GM21619 (cell line): ENCODE measurements around the gene CRACR2A.

Experiments used
- ATAC-seq: cut with Tn5 transposase; IDR thresholded peaks from one replicate; pipeline ENCODE4 v1.9.1; 2021; ENCODE audit not compliant: unreplicated experiment

Gene CRACR2A

DNA sequence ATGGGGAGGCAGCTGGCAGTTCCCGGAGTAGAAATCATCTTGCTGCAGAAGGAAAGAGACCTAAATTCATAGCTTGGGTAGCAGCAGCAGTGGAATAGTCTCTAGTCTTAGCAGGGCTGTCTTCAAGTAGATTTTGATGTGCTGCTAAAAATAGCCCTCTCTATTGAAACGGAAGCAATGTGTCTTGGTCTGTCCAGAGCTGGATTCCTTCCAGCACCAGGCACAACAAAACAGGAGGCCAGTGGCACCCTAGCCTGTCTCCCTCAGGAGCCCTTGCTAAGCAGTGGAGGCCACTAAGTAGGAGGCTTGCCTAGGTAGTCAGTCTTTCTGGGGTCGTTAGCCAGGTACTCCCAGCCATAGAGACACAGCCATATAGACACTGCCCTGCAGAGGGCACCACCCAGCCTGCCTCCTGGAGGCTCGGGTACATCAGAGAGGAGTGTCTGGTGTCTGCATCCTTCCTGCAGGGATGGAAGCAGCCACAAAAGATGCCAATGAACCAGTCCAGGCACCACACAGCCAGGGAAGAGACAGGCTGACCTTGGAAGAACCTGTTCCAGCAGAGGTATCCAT lies 97.5 kb downstream of the CRACR2A start:
- ATAC-seq, result no peak

DNA sequence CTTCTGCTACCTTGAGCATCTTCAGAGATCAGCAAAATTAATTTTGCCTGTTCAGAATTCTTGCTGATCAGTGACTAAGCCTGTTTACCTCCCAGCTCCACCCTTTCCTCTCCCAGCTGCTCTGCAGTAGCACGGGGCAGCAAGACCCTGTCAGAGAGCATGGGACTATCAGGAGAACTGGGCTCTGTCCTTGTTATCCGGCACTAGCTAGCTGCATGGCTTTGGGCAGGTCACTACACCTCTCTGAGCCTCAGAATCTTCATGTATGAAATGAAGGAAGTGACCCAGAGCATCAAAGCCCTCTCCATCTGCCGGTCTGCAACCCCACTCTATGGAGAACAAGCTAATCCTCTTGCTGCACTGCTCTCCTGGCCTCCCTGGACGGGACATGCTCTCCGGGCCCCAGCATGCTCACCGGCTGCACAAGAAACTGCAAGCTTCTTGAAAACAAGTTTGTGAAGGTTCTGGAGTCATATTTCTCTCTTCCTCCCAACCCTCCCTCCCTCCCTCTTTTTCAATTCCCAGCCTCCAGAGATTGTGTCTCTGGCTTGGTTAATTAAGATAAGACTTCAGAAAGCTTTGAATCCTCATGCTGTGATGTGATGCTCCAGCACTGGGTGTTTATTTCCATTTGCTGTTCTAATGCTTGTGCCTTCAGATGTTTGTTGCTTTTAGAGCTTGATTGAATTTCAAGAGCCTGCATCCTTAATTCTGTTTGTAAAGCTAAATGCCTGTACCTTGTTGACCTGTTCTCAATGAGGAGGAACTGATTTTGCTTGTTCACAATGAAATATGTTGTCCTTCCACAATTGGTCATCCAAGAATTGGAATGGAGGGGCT lies 101.1 kb downstream of the CRACR2A start:
- ATAC-seq, result no peak

DNA sequence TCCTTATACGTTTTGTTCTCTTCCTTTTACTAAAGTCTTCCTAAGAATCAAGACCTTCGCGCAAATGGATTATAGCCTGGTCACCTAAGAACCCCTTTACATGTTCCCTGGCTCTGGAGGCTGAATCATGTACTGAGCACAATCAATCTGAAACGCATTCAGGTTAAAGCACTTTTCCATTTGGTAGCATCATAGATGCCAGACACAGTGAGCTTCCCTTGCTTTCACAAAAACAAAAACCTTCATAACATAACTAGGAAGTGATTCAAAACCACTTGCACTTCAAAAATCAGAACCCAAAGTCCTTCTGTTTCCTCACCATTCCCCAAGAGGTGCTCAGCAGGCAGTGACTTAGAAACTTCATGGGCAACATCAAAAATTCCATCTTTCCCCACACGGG lies 105.4 kb downstream of the CRACR2A start:
- ATAC-seq, result no peak

DNA sequence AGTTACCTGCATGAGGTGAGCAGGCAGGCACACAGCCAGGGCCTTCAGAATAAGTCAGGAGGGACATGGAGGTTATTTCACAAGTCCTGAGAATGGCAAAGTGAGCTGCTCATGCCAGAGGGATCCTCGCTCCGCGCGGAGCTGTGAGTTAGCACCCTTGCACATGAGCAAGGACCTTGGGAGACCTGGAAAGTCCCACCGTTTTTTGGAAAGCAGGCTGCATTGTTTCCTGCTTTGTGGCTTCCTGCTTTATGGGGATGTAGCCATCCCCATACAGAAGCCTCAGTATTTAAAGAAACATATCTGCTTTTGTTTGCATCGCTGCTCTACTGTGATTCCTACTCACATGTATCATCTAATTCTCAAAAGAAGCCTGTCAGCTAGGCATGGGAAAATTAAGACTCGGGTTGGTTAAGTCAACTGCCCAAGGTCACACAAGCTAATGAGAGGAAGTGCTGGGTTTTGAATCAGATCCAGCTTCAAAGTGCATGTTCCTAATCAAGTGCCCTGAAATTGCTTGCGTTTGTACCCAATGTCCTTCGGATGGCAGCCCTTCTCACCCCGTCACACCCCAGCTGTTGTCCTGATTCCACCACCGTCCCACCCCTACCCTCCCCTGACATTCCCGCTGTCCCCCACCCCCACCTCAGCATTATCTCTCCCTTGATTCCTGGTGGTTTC lies 106.2 kb downstream of the CRACR2A start:
- ATAC-seq, result no peak

DNA sequence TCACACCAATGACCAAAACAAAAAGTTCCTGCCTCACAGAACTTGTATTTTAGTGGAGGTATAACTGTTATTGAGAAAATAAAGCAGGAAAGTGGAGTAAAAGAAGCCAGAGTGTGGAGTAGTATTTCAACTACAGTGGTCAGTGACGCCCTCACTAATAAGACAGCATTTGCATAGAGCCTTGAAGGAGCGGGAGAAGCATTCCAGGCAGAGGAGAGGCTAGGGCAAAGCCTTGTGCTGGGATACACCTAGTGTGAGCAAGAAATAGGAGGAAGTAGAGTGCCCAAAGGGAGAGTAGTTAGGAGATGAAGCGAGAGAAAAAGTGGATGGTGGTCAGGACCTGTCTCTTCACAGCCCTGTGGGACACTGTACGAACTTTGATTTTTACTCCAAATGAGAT lies 107.8 kb downstream of the CRACR2A start:
- no peak for ATAC-seq

DNA sequence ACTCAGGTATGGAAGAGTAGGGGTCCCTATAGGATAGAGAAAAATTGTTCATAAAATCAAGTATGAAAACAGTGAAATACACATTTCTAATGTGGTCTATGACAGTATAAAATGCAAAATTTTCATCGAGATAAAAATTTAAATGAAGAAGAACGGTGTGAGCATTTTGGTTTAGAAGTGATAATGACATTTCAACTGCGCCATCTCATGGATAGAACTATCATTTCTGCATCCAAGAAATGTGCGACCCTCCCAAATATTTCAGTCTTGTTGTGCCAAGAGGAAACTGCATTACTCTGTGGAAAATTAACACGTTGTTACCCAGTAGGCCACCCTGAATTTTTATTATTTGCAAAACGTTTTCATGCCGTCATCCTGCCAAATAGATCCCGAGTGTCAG lies 108.8 kb downstream of the CRACR2A start:
- ATAC-seq, result no peak

DNA sequence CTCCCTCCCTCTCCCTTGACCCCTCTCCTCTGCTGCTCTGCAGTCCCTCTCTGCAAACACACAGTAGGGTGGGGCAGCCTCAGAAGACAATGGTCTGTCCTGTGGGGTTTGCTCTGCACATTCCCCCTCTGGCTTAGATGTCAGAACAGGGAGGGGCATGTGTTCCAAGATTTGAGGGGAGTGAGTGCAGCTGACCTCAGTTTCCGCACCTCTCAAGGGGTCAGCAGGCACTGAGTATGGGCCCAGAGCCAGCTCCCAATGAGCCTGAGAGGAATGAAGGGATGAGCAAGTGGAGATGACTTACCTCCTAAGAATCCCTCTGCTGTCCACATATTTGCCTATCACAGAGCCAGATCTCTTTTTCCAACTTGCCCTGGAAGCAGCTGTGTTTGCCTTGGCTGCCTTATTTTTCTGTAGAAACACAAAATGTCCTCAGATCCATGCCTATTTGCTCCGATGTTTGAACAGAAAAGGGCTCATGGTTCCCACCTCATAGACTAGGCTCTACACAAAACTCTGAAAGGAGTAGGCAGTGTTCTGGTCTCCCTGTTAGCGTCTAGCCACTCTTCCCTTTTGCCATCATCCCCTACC lies 111.4 kb downstream of the CRACR2A start:
- ATAC-seq, result no peak

DNA sequence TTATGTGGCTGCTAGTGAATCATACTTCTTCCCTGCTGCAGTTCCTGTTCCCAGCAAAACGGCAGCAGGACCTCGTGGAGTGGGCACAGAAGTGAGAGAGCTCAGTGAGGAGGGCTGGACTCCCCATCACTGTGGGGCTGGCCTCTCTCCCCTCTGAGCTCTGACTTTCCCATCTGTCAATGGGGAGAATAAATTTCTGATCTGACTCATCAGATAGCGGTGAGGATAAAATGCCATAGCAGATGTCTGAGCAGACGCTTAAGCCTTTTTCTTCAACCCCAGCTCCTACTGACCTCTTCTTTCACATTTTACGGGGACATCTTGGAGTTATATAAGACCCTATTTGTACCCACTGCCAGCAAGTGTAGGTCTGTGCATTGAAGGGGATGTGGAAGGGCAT lies 116.6 kb downstream of the CRACR2A start:
- no peak for ATAC-seq

DNA sequence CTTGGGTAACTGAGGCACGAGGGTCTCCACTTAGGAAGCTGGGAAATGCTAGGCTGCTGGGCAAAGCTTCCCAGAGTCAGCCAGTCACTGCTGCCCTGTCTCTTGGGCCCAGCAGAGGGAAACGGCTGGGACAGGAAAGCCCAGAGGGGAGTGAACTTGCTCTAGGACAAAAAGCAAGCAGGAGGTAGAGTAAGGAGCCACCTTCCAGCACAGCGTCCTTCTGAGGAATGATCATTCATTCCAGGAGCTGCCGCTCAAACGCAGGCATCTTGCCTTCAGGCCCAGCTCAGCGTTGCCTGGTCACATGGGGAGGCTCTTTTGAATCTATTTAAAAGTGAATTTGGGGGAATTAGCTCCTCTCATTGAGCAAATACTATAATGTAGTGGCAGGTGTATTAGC lies 118.6 kb downstream of the CRACR2A start:
- no peak for ATAC-seq

DNA sequence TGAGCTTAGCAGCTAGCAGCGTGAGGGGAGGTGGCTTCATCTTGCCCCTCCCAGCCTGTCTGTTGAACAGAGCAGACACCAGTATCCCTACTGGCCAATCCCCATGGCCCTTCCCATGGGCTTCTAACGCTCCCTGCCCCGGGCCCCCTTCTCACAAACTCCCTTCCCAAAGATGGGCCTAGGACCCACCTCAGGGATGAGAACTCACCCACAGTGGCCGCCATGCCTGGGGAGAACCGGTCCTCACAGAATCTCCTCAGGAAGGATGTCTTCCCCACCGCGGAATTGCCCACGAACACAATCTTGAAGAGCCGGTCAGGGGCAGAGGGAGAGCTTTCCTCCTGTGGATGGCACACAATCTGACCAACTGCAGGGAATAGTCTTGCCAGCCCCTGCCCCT lies 119.5 kb downstream of the CRACR2A start:
- no peak for ATAC-seq

DNA sequence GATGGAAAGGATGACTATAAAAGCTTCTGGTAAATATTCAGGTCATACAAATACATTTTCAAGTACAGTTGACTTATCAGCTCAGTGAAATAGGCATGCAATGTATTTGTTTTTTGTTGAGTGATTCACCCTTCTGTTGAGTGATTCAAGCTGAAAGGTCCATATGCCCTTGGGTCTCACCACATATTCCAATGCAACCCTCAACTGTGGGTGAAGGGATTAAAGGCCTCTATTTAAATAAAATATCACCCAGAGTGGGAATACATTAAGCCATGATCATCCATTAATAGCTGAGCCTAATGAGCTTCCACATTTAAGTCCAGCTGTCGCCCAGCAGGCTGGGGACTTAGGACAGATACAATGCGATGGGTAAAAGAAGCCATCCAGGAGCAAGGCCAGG lies 120.2 kb downstream of the CRACR2A start:
- ATAC-seq, result no peak

DNA sequence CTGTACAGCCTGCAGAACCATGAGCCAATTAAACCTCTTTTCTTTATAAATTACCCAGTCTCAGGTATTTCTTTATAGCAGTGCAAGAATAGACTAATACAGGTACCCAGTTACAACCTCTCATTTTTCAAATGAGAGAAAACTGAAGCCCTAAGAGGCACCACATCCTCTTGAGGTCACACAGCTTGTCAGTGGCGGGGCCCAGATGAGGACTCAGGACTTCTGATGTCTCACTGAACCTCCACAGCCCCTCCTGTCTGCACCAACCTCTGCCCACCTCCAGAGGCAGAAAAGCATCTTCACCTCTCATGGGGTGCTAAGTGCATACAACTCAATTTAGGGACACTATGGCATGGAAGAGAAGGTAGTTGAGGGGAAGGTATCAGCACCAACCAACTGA lies 120.7 kb downstream of the CRACR2A start:
- no peak for ATAC-seq

DNA sequence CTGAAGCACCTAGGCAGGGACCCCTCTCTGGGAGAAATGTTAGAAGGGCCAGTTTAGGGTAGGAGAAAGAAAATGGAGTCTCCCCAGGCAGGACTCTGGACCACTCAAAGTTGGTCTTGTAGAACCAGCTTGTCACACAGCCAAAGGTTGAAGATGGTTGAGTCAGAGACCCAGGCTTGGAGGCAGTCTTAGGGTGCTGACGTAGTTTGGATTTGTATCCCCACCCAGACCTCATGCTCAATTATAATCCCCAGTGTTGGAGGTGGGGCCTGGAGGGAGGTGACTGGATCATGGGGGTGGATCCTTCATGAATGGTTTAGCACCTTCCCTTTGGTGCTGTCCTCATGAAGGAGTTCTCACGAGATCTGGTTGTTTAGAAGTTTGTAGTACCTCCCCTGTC lies 121.2 kb downstream of the CRACR2A start:
- ATAC-seq, result no peak

DNA sequence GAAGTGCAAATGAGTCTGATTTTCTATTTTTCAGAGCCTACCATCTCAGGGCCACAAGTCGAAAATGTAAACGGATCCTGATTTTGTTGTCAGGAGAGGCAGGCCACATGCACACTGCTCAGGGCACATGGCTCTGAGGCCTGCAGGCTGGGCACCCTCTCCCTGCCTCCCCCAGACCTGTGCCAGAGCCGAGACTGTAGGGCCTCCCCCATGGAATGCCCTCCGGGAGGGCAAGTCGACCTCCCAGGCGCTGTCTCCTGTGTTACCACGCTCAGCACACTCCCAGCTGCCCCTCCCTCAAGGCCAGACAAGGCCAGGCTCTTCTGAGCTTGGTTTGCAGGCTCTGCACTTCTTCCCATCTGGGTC lies 121.7 kb downstream of the CRACR2A start:
- no peak for ATAC-seq

DNA sequence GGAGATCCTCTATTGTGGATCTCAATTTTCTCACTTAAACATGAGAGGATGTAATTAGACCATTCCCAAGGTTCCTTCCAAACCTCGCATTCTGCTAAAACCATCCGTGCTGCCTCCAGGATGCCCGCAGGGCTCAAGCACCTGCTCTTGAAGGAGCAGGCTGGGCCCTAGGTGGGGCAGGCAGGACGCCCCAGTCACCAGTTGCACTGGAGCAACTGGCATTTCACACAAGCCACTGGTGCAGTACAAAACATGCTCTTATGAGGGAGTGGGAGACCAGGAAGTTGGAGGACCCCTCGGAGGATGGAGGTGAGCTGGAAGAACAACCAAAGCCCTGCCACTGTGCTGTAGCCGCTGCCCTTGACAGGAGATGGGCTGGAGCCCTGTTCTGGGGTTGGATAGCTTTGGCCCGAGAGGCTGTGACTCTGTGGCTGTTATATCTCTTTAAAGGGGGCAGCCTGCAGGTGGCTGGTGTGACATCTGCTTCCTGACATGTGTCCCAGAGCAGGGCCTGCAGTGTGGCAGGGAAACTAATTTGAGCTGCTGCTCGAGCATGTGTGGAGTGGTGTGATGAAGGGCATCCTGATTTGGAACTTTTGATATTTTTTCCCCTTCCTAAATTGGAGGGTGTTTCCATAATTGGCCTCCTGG lies 122.2 kb downstream of the CRACR2A start:
- no peak for ATAC-seq

DNA sequence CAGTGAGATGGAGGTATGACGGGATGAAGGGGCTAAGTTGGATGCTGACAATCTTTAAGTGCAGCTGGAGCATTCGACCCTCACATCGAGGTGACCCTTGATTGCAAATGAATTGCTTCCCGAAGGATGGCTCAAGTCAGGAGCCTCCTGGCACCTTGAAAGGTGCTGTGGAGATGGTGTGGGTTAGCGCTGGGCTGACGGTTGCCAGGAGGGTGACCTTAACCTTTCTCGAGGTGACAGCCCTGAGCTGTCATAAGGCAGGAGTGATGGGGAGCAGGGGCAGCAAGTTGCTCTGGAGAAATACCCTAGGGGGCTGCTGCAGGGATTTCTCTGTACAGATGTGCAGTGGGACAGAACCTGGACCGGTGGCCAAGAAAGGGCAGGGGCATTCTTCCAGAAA lies 122.8 kb downstream of the CRACR2A start:
- ATAC-seq, result no peak

DNA sequence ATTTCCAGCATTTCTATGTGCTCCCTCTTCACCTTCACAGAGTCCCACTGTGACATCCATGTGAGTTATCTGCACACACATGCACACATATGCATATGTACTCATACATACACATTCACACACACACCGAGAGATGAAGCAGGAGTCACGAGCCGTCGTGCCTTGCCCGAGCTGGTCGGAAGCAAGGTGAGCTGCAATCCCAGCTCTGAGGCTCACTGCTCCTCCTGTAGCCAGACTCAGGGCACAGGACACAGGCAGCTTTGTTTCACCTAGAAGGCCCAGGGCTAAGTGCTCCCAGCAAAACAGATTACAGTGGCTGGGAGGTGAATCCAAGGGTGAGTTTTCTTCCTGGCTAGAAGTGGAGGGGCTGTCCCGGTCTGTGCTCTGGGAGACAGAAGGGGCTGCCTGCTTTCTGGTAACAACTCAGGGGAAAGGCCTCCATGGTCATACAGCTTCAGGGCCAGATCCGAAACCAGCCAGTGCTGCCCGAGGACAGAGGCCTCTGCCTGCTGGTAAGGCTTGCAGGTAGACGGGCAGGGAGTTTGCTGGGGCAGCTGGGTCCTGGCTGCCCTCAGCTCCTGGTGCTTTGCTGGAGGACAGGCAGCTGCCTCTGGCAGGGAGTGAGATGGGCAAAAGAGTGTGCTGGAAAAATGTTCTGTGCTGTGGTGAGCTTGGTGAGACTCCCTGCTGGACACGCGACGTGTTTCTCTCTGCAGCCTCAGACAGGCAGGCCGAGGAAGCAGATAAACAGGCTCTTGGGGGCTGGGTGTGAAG lies 123.7 kb downstream of the CRACR2A start:
- no peak for ATAC-seq

DNA sequence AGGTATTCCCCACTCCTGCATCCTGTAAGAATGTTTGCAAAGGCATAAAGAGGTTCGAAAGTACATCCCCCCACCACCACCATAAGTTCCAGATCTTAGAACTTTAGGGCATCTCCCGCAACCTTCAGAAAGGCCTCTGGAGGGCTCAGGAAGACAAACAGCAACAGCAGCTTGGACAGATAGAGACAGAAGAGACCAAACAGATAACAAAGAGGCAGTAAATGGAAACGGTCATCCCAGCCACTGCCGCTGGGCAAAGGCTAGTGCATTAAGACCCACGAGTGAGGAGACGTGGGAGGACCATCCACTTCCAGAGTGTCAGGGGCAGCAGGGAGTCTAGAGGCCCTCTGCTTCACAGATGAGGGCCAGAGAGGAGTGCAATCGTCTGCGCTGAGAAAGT lies 124.3 kb downstream of the CRACR2A start:
- ATAC-seq, result no peak

DNA sequence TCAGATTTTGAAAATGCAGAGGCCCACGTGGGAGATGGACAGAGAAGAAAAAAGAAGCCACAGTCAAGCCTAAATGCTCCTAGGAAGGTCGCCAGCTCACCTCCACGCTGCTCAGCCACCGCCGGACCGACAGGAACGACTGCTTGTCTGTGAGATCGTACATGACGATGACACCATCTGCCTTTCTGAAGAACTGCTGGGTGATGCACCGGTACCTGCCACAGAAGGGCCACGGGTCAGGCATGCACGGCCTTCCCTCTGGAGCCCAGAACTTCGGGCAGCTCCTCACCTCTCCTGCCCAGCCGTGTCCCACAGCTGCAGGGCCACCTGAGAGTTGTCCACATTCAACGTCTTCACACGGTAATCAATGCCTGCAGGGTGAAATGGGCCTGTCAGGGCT lies 125.6 kb downstream of the CRACR2A start:
- no peak for ATAC-seq

DNA sequence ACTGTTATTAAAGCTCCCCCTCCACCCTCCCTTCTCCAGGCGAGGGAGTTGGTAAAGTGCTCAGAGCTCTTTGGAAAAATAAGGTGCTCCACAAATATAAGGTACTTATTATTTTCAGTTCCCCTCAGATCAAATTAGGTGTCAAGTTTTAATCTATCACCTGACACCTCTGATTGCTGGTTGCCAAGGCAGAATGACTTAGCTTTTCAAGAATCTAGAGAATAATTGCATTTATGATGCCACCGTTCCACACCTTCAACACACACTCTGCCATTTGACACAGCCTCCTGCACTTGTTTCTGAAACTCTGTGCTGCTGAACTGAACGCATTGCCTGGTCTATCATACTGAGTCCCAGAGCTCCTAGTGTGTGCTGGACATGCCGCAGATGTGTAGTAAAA lies 128.6 kb downstream of the CRACR2A start:
- no peak for ATAC-seq
